Left forelimb (tissue), 1 donor: ENCODE data around the gene FMN2.

ENCODE experiments used
- DNase-seq: peaks from one replicate; pipeline ENCODE4 v3.0.0-alpha.2; 2018; ENCODE audit warnings: low spot score

The FMN2 gene

GRCh38 chr1:240098534-240098933 is 6.9 kb downstream of the FMN2 start:
- DNase-seq, result no peak

GRCh38 chr1:240099329-240099728 is 7.6 kb downstream of the FMN2 start:
- no peak for DNase-seq

GRCh38 chr1:240099748-240100147 is 8.1 kb downstream of the FMN2 start:
- DNase-seq, result no peak

GRCh38 chr1:240100371-240100934 is 8.8 kb downstream of the FMN2 start:
- no peak for DNase-seq

GRCh38 chr1:240101306-240101705 is 9.6 kb downstream of the FMN2 start:
- no peak for DNase-seq

GRCh38 chr1:240101737-240102136 is 10.1 kb downstream of the FMN2 start:
- no peak for DNase-seq

- no peak for DNase-seq
Measured at GRCh38 chr1:240104672-240105071, 13.0 kb downstream of the FMN2 start.

- DNase-seq, result no peak
Measured at GRCh38 chr1:240107058-240107684, 15.5 kb downstream of the FMN2 start.

GRCh38 chr1:240109130-240109529 is 17.4 kb downstream of the FMN2 start:
- no peak for DNase-seq

GRCh38 chr1:240109920-240110636 is 18.4 kb downstream of the FMN2 start:
- no peak for DNase-seq

- no peak for DNase-seq
Measured at GRCh38 chr1:240111558-240111957, 19.9 kb downstream of the FMN2 start.

- DNase-seq, result no peak
Measured at GRCh38 chr1:240114222-240114621, 22.5 kb downstream of the FMN2 start.

GRCh38 chr1:240115831-240116230 is 24.1 kb downstream of the FMN2 start:
- DNase-seq, result no peak

- DNase-seq, result no peak
Measured at GRCh38 chr1:240116831-240117769, 25.4 kb downstream of the FMN2 start.

GRCh38 chr1:240117930-240118329 is 26.2 kb downstream of the FMN2 start:
- no peak for DNase-seq

GRCh38 chr1:240122639-240123613 is 31.2 kb downstream of the FMN2 start:
- DNase-seq, result no peak

- DNase-seq, result no peak
Measured at GRCh38 chr1:240126821-240127220, 35.1 kb downstream of the FMN2 start.

- DNase-seq, result no peak
Measured at GRCh38 chr1:240128366-240128765, 36.7 kb downstream of the FMN2 start.

- DNase-seq, result no peak
Measured at GRCh38 chr1:240134113-240134512, 42.4 kb downstream of the FMN2 start.

- DNase-seq, result no peak
Measured at GRCh38 chr1:240134596-240134995, 42.9 kb downstream of the FMN2 start.

- DNase-seq, result no peak
Measured at GRCh38 chr1:240136402-240136801, 44.7 kb downstream of the FMN2 start.
